Measurements from ENCODE around the gene PM20D2. TPM values are rescaled to one million over a fixed set of nuclear protein-coding genes. Genes with fewer than 3 reads are reported as not detected.

Gene PM20D2
- total RNA-seq, 1 donor from 2014 or later, result 15.3 TPM

- H3K9me3 Mint-ChIP-seq, result no peaks in the 10 kb centered on the region
- no peak for DNase-seq (ENCODE audit: low spot score)
- intact Hi-C loops (cut with micrococcal nuclease), result loop anchor here (5.0 to 10.0 kb wide), 3 partner anchors 149 to 204 kb away; partner anchors contain the start of gene UBE2J1
- peaks cover 23% of the 10 kb centered on the region for H3K36me3 Mint-ChIP-seq (ENCODE audit: low read depth)
- peaks cover 35% of the 10 kb centered on the region for H3K4me1 Mint-ChIP-seq (ENCODE audit: low read depth)
- no peak overlapping the region for H3K27ac Mint-ChIP-seq
- peak overlapping the region; percentile 60 for H3K4me3 Mint-ChIP-seq (ENCODE audit: low read depth)
- H3K27me3 Mint-ChIP-seq (ENCODE audit: low read depth), result peaks cover 2% of the 10 kb centered on the region
These were observed 2.3 kb downstream of the PM20D2 start for GRCh38 chr6:89148016-89148750.

- intact Hi-C loops (cut with micrococcal nuclease), result no loop called here
- Mint-ChIP-seq H3K4me3 (ENCODE audit: low read depth) (no peak overlapping the region), H3K9me3 (no peaks in the 10 kb centered on the region), H3K4me1 (ENCODE audit: low read depth) (peaks cover 3% of the 10 kb centered on the region), H3K36me3 (ENCODE audit: low read depth) (peaks cover 32% of the 10 kb centered on the region), H3K27ac (no peak overlapping the region), H3K27me3 (ENCODE audit: low read depth) (no peaks in the 10 kb centered on the region)
- DNase-seq (ENCODE audit: low spot score), result no peak
These were observed 8.3 kb downstream of the PM20D2 start for GRCh38 chr6:89154131-89154530.

- Mint-ChIP-seq H3K9me3 (no peaks in the 10 kb centered on the region), H3K36me3 (ENCODE audit: low read depth) (peaks cover 43% of the 10 kb centered on the region), H3K27ac (no peak overlapping the region), H3K27me3 (ENCODE audit: low read depth) (no peaks in the 10 kb centered on the region), H3K4me3 (ENCODE audit: low read depth) (no peak overlapping the region), H3K4me1 (ENCODE audit: low read depth) (no peaks in the 10 kb centered on the region)
- intact Hi-C loops (cut with micrococcal nuclease), result no loop called here
- no peak for DNase-seq (ENCODE audit: low spot score)
These were observed 14.7 kb downstream of the PM20D2 start for GRCh38 chr6:89160331-89161092.

GRCh38 chr6:89161326-89162046 is 15.6 kb downstream of the PM20D2 start:
- Mint-ChIP-seq H3K4me3 (ENCODE audit: low read depth) (no peak overlapping the region), H3K27ac (no peak overlapping the region)

GRCh38 chr6:89162047-89162371 is 16.2 kb downstream of the PM20D2 start:
- DNase-seq (ENCODE audit: low spot score), result no peak
- Mint-ChIP-seq H3K27ac (no peak overlapping the region), H3K27me3 (ENCODE audit: low read depth) (no peaks in the 10 kb centered on the region), H3K4me1 (ENCODE audit: low read depth) (no peaks in the 10 kb centered on the region), H3K36me3 (ENCODE audit: low read depth) (peaks cover 38% of the 10 kb centered on the region), H3K4me3 (ENCODE audit: low read depth) (no peak overlapping the region), H3K9me3 (no peaks in the 10 kb centered on the region)
- intact Hi-C loops (cut with micrococcal nuclease), result no loop called here

More at GRCh38 chr6:89161326-89162046, 15.6 kb downstream of the PM20D2 start:
- H3K36me3 Mint-ChIP-seq (ENCODE audit: low read depth), result peaks cover 40% of the 10 kb centered on the region
- no peaks in the 10 kb centered on the region for H3K4me1 Mint-ChIP-seq (ENCODE audit: low read depth)
- intact Hi-C loops (cut with micrococcal nuclease), result no loop called here
- DNase-seq (ENCODE audit: low spot score), result no peak
- no peaks in the 10 kb centered on the region for H3K9me3 Mint-ChIP-seq
- H3K27me3 Mint-ChIP-seq (ENCODE audit: low read depth), result no peaks in the 10 kb centered on the region

GRCh38 chr6:89172131-89172530 is 26.3 kb downstream of the PM20D2 start:
- Mint-ChIP-seq H3K4me3 (ENCODE audit: low read depth) (no peak overlapping the region), H3K9me3 (no peaks in the 10 kb centered on the region), H3K27ac (no peak overlapping the region), H3K27me3 (ENCODE audit: low read depth) (peaks cover 3% of the 10 kb centered on the region), H3K36me3 (ENCODE audit: low read depth) (no peaks in the 10 kb centered on the region), H3K4me1 (ENCODE audit: low read depth) (no peaks in the 10 kb centered on the region)
- DNase-seq (ENCODE audit: low spot score), result no peak
- intact Hi-C loops (cut with micrococcal nuclease), result no loop called here

GRCh38 chr6:89173634-89174033 is 27.8 kb downstream of the PM20D2 start:
- no peak overlapping the region for H3K4me3 Mint-ChIP-seq (ENCODE audit: low read depth)
- no peaks in the 10 kb centered on the region for H3K9me3 Mint-ChIP-seq
- intact Hi-C loops (cut with micrococcal nuclease), result no loop called here
- no peaks in the 10 kb centered on the region for H3K4me1 Mint-ChIP-seq (ENCODE audit: low read depth)
- peaks cover 3% of the 10 kb centered on the region for H3K27me3 Mint-ChIP-seq (ENCODE audit: low read depth)
- no peak for DNase-seq (ENCODE audit: low spot score)
- H3K27ac Mint-ChIP-seq, result no peak overlapping the region
- H3K36me3 Mint-ChIP-seq (ENCODE audit: low read depth), result no peaks in the 10 kb centered on the region

GRCh38 chr6:89180112-89180511 is 34.3 kb downstream of the PM20D2 start:
- intact Hi-C loops (cut with micrococcal nuclease), result no loop called here
- Mint-ChIP-seq H3K9me3 (no peaks in the 10 kb centered on the region), H3K36me3 (ENCODE audit: low read depth) (no peaks in the 10 kb centered on the region), H3K4me1 (ENCODE audit: low read depth) (no peaks in the 10 kb centered on the region), H3K27ac (no peak overlapping the region), H3K27me3 (ENCODE audit: low read depth) (peaks cover 3% of the 10 kb centered on the region), H3K4me3 (ENCODE audit: low read depth) (no peak overlapping the region)
- DNase-seq (ENCODE audit: low spot score), result no peak

- intact Hi-C loops (cut with micrococcal nuclease), result no loop called here
- H3K36me3 Mint-ChIP-seq (ENCODE audit: low read depth), result no peaks in the 10 kb centered on the region
These were observed 35.1 kb downstream of the PM20D2 start for GRCh38 chr6:89180971-89181370.

GRCh38 chr6:89183294-89183693 is 37.4 kb downstream of the PM20D2 start:
- H3K27ac Mint-ChIP-seq, result no peak overlapping the region
- DNase-seq (ENCODE audit: low spot score), result no peak
- no peaks in the 10 kb centered on the region for H3K9me3 Mint-ChIP-seq
- H3K4me3 Mint-ChIP-seq (ENCODE audit: low read depth), result no peak overlapping the region
- intact Hi-C loops (cut with micrococcal nuclease), result no loop called here
- no peaks in the 10 kb centered on the region for H3K4me1 Mint-ChIP-seq (ENCODE audit: low read depth)
- no peaks in the 10 kb centered on the region for H3K36me3 Mint-ChIP-seq (ENCODE audit: low read depth)
- peaks cover 3% of the 10 kb centered on the region for H3K27me3 Mint-ChIP-seq (ENCODE audit: low read depth)

More at GRCh38 chr6:89180971-89181370, 35.1 kb downstream of the PM20D2 start:
- no peak overlapping the region for H3K27ac Mint-ChIP-seq
- no peaks in the 10 kb centered on the region for H3K4me1 Mint-ChIP-seq (ENCODE audit: low read depth)
- no peak overlapping the region for H3K4me3 Mint-ChIP-seq (ENCODE audit: low read depth)
- H3K9me3 Mint-ChIP-seq, result no peaks in the 10 kb centered on the region
- DNase-seq (ENCODE audit: low spot score), result no peak
- H3K27me3 Mint-ChIP-seq (ENCODE audit: low read depth), result peaks cover 3% of the 10 kb centered on the region

- Mint-ChIP-seq H3K27ac (no peak overlapping the region), H3K36me3 (ENCODE audit: low read depth) (no peaks in the 10 kb centered on the region), H3K27me3 (ENCODE audit: low read depth) (peaks cover 3% of the 10 kb centered on the region), H3K9me3 (no peaks in the 10 kb centered on the region), H3K4me1 (ENCODE audit: low read depth) (no peaks in the 10 kb centered on the region), H3K4me3 (ENCODE audit: low read depth) (no peak overlapping the region)
- intact Hi-C loops (cut with micrococcal nuclease), result no loop called here
- no peak for DNase-seq (ENCODE audit: low spot score)
These were observed 38.5 kb downstream of the PM20D2 start for GRCh38 chr6:89184344-89184743.

- Mint-ChIP-seq H3K9me3 (no peaks in the 10 kb centered on the region), H3K4me1 (ENCODE audit: low read depth) (no peaks in the 10 kb centered on the region), H3K36me3 (ENCODE audit: low read depth) (no peaks in the 10 kb centered on the region), H3K27ac (no peak overlapping the region), H3K27me3 (ENCODE audit: low read depth) (peaks cover 3% of the 10 kb centered on the region), H3K4me3 (ENCODE audit: low read depth) (no peak overlapping the region)
- intact Hi-C loops (cut with micrococcal nuclease), result no loop called here
- no peak for DNase-seq (ENCODE audit: low spot score)
These were observed 40.9 kb downstream of the PM20D2 start for GRCh38 chr6:89186762-89187161.

- DNase-seq (ENCODE audit: low spot score), result no peak
- Mint-ChIP-seq H3K27me3 (ENCODE audit: low read depth) (peaks cover 2% of the 10 kb centered on the region), H3K4me3 (ENCODE audit: low read depth) (no peak overlapping the region), H3K27ac (no peak overlapping the region), H3K36me3 (ENCODE audit: low read depth) (no peaks in the 10 kb centered on the region), H3K9me3 (no peaks in the 10 kb centered on the region), H3K4me1 (ENCODE audit: low read depth) (no peaks in the 10 kb centered on the region)
- intact Hi-C loops (cut with micrococcal nuclease), result no loop called here
These were observed 41.6 kb downstream of the PM20D2 start for GRCh38 chr6:89187504-89187903.

All from activated T-helper 2 cell treated with anti-CD3 and anti-CD28 coated beads, Interferon-gamma antibody, Interleukin-2, Interleukin-4, amounts not matched to agents 10 μg/mL and 5 μg/mL and 100 μg/mL, durations not matched to agents 14 hours and 24 hours and 36 hours (primary cell).